MV-4-11 (cell line): ENCODE data around the gene BSND.

Experiments
- DNase-seq: peaks from one replicate; lab custom pipeline; 2025; lab: John Stamatoyannopoulos, UW

BSND gene

DNA sequence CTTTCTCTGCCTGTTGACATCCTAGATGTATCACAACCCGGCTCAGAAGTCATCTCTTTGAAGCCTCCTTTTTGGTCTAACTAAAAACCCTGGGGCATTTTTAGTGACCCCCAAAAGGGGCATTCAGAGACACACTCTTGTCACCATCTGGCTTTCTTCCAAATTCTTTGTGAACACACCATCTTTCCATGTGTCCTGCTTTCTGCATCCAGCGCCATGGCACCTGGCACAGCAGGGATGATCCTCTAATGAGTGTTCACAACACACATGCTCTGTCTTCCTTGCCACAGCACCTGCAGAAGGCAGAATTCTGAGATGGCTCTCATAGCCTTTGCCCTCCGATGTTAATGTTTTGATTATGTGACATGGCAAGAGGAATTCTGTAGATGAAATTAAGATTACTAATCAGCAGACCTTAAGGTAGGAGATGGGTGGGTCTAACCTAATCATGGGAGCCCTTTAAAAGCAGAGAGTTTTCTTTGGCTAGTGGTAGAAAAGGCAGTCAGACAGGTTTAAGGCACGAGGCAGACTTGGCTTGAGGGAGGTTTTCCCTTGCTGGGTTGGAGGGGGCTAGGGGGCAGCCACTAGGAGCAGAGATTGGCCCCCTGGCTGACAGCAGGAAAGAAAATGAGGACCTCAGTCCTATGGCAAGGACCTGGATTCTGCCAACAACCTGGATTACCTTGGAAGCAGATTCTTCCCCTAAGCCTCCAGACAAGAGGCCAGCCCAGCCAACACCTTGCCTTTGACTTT, 23.2 kb upstream of the BSND start:
- no peak for DNase-seq

DNA sequence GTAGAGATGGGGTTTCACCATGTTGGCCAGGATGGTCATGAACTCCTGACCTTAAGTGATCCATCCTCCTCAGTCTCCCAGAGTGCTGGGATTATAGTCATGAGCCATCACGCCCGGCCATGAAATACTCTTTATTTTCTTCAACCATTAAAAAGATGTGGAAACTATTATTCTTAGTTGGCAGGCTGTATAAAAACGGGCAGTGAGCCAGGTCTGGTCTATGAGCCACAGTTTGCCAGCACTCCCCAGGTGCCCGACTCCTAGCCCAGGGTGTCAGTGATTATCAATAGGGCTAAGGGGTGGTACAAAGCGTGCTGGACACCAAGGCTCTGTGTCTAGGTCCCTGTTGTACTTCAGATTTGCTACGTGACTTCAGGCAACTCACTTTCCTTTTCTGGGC, 22.0 kb upstream of the BSND start:
- no peak for DNase-seq

DNA sequence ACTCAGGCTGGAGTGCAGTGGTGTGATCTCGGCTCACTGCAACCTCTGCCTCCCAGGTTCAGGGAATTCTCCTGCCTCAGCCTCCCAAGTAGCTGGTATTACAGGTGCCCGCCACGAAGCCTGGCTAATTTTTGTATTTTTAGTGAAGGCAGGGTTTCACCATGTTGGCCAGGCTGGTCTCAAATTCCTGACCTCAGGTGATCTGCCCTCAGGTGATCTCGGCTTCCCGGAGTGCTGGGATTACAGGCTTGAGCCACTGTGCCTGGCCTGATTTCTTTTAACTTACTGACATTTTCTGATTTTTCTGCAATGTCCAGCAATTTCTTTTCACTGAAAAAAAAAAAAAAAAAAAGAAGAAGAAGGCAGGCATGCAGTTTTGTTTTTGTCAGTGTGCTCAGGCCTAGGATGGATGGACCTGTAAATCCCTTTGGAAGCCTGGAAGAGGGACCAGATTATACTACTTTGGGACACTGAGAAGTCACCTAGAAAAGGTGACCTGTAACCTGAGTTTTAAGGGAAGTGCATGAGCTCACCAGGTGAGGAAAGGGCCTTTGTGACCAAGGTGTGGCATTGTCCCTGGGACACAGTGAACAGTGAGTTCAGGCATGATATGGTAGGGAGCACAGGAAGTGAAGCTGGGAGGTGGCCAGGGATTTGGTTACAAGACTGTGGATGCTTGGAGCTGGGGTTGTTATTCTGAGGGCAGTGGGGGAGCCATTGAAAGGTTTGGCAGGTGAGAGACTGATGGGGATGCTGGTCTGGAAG, 21.0 kb upstream of the BSND start:
- no peak for DNase-seq

DNA sequence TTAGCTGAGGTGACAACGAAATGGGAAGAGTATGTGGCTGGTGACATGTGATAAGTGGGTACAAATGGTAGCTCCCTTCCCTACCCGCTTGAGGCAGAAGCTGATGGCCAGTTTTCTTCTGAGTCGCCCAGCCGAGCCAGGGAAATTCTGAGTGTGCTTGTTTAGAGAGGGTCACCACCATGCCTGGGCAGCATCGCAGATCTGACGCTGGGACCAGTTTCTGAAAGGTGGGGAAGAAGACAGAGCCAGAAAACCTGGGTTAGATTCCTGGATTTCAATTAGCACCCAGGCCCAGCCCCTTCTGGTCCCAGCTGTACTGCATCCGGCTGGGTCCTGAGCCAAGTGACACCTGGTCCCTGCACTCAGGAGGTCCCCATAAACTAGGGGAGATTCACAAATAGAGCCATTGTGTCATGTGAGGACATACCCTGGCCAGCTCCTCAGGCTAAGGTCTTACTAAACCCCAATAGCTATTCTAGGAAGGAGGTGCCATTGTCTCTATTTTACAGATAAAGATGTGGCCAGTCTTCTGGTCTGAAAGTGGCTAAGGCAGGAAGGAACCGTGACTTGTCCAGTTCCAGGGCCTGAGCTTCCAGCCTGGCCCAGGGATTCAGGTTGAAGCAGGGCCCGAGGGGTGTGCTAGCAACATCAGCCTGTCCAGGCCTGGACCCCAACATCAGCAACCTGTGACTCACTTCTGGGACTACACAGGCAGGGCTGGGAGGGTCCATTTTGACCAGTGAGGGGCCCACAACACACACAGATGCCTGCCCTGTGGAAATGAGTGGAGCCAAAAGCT, 20.0 kb upstream of the BSND start:
- no peak for DNase-seq

DNA sequence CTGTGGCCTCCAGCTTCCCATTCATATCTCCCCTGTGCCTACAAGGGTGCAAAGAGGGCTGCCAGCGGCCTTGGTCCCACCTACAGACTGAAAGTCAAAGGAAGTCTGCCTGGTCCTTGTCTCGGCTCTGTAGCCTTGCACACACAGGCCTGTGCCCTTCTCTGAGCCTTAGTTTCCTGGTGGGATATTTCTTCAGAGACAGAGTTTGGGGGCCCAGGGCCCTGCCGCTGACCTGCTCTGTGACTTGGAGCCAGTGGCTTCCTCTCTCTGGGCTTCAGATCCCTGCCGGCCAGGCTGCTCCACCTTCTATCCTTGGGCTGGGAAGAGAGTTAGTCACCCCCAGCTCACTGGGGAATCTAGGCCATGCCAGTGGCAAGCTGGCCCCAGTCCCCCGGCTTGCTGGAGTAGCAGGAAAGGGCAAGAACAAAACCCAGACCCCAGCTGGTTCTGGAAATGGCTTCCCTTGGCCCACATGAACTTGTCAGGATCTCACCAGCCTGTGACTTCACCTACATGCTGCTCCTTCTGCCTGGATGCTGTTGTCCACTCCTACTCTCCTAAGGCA, 19.3 kb upstream of the BSND start:
- DNase-seq = no peak

DNA sequence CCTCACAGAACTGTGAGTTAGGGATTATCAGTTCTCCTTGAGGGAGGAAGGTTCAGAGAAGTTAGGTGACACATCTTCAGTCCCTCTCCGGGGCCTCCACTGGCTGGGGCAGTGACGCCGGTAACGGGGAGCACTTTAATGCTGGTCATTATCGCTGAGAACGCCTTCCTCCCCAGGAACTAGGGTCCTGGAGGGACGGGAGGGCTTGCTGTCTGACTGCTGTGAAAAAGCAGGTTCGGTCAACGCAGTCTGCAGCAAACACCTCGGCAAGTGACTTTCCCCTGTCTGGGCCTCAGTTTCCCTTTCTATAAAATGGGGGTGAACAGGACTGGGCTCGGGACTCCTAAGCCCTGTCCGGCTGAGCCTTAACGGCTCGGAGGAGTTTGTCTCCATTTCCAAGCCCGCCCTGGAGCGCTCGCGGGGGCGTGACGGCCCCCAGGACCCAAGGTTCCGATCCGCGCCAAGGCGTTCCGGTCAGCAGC, 18.6 kb upstream of the BSND start:
- DNase-seq = no peak

DNA sequence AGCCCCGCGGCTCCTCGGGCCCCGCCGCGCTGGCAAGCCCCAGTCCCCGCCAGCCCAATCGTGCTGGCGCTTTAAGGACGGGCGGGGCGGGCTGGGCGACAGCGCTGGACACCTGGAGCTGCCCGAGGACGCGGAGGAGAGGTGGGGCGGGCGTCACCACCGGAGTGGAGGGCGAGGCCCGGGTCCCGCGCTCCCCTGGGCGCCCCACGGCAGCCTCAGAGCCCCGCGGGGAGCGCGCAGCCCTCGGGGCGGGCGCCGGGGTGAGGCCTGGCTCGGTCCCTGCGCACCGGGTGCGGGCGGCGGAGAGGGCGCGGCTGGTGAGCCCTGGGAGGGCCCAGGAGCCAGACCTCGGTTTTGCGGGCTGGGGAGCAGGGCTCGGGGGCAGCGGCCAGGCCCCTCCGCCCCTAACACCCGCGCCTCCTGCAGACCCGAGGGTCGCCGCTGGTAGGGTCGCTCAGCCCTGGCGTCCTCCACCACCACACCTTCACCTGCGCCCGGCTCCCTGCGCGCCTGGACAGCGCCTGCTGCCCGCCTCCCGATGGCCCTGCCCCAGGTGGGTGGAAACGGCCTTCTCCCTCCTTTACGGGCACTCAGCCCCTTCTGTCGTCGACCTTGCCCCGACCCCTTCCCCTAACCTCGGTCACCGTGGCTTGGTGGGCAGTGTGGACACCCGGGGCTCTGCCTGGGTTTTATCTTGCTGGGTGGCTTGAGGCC, 18.0 kb upstream of the BSND start, which contains the start of gene TMEM61:
TMEM61 (plus strand) TSS at position 101 of the 714 bp plus-strand sequence; CDS start at position 539, 438 bp downstream.
- DNase-seq = no peak

DNA sequence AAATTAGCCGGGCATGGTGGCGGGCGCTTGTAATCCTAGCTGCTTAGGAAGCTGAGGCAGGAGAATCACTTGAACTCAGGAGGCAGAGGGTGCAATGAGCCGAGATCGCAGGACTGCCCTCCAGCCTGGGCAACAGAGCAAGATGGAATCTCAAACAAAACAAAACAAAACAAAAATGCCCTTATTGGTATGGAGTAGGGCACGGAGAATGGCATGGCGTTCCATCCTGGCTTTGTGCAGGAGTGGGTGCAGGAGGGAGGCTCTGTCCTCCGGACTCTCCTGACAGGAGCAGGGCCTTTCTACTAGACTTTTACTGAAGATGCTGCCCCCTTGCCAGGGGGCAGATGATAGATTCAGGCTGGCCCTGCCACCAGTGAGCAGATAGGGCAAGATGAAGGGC, 17.3 kb upstream of the BSND start:
- no peak for DNase-seq

DNA sequence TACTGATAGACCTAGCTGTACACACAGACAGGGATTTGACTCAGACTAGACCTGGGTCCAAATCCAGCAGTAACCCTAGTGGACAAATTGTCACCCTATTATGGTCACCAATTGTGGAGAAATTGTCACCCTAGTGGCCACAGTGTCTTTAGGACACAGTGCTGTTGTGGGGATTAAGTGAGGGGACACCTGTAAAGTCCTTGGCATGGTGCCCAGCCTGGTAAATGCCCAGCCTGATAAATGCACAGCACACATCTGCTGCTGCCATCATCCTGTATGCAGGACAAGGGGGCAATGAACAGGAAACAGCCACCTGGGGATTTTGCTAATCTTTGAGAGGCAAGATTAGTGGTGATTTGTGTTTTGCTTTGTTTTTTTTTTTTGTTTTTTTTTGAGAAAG, 16.0 kb upstream of the BSND start:
- DNase-seq = no peak

DNA sequence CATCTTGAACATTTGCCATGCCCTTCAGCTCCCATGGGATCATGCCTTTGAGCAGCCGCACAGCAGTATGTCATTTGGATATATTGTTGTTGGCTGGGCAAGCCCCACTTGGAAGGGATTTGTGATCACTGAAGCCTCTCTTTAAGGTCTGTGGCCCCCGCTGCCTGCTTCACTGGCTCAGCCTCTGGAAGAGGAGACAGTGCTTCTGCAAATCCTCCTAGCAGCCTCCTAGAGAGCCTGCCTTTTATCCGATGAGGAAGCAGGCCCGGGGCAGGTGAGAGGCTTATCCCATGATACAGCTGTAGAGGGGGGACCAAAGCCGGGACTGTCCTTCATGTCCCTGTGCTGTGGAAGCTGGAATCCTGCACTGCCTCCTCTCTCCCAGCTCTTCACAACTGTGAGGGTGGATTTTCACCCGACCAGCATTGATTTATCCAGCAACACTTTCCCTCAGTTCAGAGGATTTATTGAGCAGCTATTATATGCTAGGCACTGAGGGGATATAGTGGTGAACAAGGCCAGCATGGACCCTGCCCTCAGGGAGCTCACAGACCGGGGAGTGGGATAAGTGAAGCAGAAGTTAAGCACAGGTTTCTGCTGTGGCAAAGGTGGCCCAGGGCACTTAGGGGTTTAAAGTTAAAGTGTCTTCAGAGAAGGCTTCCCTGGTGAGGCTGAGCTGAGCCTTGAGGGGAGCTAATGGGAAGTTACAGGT, 14.4 kb upstream of the BSND start:
- DNase-seq = no peak

DNA sequence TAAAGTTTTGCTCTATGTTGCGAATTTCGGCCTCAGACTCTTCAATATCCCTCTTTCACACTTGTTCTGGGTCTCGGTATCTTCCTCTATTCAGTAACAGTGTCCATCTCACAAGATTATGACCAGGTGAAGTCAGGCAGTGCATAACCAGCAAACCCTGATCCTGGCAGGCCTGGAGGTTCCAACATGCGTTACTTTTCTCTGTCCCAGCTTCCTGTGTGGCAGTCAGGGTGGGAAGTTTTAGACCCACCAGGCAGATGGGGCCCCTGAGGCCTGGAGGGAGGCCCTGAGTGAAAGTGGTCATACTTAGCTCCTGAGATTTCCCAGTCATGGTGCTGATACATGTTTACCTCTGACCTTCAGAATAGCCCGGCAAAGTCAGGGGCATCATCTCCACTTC, 13.2 kb upstream of the BSND start:
- no peak for DNase-seq

DNA sequence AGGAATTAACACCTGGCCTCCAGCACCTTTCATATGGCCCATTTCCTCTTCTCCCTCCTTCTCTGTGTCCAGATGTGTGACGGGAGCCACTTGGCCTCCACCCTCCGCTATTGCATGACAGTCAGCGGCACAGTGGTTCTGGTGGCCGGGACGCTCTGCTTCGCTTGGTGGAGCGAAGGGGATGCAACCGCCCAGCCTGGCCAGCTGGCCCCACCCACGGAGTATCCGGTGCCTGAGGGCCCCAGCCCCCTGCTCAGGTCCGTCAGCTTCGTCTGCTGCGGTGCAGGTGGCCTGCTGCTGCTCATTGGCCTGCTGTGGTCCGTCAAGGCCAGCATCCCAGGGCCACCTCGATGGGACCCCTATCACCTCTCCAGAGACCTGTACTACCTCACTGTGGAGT, 12.7 kb upstream of the BSND start:
- no peak for DNase-seq

DNA sequence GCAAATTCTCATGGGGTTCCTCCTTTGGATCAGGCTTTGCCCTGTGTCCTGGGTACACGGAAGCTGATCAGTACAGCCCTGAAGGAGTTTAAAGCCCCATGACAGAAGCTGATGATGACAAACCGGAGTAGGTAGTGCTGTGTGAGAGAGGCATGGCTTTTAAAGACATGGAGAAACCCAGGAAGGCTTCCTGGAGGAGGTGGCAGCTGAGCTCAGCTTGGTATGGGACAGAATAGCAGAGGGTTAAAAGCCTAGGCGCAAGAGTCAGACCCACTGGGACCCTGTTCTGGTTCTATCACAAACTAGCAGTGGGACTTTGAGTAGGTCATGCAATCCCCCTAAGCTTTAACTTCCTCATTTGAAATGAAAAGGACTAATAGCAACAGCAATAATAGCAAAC, 12.2 kb upstream of the BSND start:
- no peak for DNase-seq

DNA sequence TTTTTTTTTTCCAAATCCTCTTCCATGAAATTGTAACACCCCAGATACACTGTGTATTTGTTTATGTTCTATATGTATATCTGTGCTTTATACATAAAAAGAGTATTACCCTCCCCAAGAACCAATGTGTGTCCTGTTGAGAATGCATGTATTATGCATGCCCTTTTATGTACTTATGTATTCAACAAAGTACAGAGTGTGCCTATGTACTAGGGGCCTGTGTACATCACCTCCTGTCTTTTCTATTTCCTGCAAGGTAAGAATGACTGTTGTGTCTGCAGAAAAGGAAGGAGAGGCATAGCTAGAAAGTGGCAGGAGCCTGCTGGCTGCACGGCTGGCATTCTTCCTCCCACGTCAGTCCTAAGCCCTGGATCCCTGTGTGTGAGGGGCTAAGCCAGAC, 11.3 kb upstream of the BSND start:
- no peak for DNase-seq

DNA sequence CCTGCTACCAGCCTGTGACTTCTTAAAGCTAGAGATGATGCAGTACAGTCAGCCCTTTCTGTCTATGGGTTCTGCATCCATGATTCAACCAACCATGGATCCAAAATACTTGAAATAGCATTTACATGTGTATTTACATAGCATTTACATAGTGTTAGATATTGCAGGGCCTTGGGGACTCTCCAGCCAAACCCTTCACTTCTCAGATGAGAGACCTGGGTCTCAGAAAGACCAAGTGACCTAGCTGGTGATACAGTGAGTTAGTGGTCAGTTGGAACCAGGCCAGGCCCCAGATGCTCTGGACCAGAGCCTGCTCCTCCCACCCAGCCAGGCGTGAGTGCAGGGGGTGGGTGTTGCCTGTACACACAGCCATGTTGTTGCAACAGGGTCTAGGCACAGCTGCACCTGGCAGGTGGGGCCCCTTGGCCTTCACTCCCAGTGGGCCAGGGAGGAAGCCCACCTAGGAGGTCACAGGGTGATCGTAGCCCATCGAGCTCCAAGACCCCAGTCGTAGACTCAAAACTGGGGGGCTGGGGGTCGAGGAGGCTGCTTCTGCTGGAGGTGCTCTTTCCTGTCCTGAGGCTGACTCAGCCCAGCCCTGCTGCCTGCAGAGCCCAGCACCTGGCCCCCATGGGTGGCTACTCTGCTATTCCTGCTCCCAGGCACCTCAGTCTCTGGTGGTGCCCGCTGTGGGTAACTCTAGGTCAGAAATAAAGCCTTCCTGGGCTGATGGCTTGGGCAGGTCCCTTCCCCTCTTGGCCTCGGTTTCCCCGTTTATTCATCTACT, 10.6 kb upstream of the BSND start:
- DNase-seq = no peak

DNA sequence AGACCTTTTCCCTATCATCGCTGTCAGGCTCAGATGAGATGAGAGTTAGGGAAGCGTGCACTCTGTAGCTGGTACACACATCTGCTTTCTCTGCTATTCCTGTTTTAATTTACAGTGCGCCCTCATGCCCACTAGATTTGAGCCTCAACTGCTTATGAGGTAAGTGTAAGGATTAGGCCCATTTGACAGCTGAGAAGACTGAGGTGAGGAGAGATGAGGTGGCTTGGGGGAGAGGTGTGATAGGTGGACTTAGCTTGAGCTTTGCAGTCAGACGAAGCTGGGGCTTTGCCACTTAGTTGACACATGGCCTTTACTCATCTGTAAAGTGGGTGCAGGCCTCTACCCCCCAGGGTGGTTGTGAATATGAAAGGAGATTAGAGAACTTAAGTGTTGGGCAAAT, 9.8 kb upstream of the BSND start:
- no peak for DNase-seq

DNA sequence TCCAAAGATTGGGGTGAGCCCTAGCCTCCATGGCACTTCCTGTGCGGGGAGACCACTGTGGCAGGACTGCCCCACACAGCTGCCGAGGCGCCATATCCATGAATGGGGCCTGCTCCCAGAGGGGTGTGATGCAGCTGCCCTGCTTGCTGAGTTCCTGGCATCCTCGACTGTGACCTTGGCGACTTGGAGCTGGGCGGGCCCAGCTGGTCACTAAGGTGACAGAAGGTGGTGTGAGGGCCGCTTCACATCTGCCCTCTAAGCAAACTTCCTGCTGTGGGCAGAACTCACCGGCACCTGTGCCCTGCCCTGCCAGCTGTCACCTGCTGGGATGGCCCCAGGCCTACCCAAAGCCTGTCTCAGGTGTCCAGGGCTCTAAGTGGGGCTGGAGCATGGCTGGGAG, 9.3 kb upstream of the BSND start:
- DNase-seq = no peak

DNA sequence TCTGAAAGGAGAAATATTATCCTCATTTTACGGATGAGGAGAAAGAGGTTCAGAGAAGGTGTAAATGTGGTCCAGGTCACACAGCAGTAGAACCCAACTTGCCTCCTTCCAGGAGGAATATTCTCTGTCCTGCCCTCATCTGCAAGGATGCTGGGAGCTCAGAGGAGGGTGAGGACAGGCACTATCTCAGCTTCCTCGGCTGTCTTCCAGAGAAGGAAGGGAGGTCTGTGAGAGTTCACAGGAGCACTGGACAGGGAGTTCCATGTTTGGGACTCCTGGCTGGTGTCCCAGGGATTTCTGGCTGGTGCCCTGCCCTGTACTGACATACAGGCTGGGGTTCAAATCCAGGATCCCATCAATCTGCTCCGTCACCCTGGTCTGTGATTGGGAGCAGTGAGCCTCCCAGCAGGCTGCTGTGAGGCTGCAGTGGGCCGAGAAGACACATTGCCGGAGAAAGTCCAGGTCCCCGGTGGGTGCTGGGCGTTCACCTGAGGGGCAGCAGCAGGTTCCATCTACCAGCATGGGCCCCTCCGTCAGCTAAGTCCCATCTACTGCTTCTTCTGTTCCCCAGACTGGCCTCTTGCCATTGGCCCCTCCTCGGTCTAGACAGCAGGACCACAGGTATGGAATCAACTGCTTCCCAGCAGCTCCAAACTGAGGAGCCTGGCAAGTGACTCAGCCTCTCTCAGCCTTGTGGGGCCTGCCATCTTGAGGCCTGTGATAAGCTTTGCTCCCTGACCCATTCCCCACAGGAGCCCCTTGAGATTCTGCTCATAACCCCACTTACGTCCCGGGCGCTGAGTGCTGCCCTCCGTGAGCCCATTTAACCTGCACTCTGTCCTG, 8.5 kb upstream of the BSND start:
- DNase-seq = no peak

DNA sequence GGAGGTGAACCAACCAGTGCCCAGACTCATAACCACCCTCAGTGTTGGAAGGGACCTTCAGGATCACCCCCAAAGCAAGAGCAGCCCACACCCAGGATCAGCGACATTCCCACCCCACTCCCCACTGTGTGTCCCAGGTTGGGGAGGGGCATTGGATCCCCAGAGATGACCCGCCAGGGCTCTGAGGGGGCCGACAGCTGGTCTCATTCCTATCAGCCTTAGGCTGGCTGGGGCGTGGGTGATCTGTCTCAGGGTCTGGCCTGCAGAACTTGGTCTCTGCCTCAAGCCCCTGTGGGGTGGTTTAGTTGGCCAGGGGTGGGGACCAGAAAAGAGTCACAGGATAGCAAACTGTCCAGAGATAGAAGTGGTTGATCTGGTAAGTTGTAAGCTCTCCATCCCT, 7.8 kb upstream of the BSND start:
- no peak for DNase-seq
